ENCODE measurements around the gene ADGRG6. TPM values are rescaled to one million over a fixed set of nuclear protein-coding genes. Genes with fewer than 3 reads are reported as not detected.

The ADGRG6 gene
- total and polyA plus RNA-seq, 4 donors = 18.7 to 110 (median 45.7) TPM

- Histone ChIP-seq H3K4me3 (ENCODE audit: low read depth in 1 of 3, low read length in 3 of 3) (no peak overlapping the region), H3K27me3 (ENCODE audit: control insufficient read depth in 4 of 4, insufficient read depth in 4 of 4, low read length in 3 of 4) (no peaks in the 10 kb centered on the region), H3K36me3 (ENCODE audit: control insufficient read depth in 4 of 4, insufficient read depth in 3 of 4, low read depth in 1 of 4, low read length in 3 of 4) (no peaks in the 10 kb centered on the region), H3K9me3 (ENCODE audit: control insufficient read depth in 4 of 4, low read length in 3 of 4) (no peaks in the 10 kb centered on the region), H3K27ac (ENCODE audit: low read depth in 1 of 2, low read length in 2 of 2) (no peak overlapping the region), H3K4me1 (ENCODE audit: control insufficient read depth in 4 of 4, insufficient read depth in 4 of 4, low read length in 3 of 4) (peaks cover 3 to 21% (median 9%) of the 10 kb centered on the region in 4 donors), H3K9ac (ENCODE audit: low read depth in 1 of 2, low read length in 2 of 2) (no peak overlapping the region)
- TF ChIP-seq TAF1 (conservative IDR thresholded peaks at IDR 0.05) (no peak), FOXA2 (IDR thresholded peaks at IDR 0.05) (no peak), FOXA1 (IDR thresholded peaks at IDR 0.05) (no peak), RAD21 (IDR thresholded peaks at IDR 0.05) (no peak), ATF3 (IDR thresholded peaks at IDR 0.05) (no peak), GABPA (IDR thresholded peaks at IDR 0.05 in 1 of 2, conservative IDR thresholded peaks at IDR 0.05 in 1 of 2) (no peak), NR2F2 (IDR thresholded peaks at IDR 0.05) (no peak), HNF4G (IDR thresholded peaks at IDR 0.05) (no peak), HNF4A (conservative IDR thresholded peaks at IDR 0.05) (no peak), JUND (IDR thresholded peaks at IDR 0.05) (no peak), SP1 (IDR thresholded peaks at IDR 0.05) (no peak), YY1 (IDR thresholded peaks at IDR 0.05) (no peak)
- TF ChIP-seq, protein P1, sequence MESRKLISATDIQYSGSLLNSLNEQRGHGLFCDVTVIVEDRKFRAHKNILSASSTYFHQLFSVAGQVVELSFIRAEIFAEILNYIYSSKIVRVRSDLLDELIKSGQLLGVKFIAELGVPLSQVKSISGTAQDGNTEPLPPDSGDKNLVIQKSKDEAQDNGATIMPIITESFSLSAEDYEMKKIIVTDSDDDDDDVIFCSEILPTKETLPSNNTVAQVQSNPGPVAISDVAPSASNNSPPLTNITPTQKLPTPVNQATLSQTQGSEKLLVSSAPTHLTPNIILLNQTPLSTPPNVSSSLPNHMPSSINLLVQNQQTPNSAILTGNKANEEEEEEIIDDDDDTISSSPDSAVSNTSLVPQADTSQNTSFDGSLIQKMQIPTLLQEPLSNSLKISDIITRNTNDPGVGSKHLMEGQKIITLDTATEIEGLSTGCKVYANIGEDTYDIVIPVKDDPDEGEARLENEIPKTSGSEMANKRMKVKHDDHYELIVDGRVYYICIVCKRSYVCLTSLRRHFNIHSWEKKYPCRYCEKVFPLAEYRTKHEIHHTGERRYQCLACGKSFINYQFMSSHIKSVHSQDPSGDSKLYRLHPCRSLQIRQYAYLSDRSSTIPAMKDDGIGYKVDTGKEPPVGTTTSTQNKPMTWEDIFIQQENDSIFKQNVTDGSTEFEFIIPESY (IDR thresholded peaks at IDR 0.05) = no peak
- TF ChIP-seq, protein P2, sequence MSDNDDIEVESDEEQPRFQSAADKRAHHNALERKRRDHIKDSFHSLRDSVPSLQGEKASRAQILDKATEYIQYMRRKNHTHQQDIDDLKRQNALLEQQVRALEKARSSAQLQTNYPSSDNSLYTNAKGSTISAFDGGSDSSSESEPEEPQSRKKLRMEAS (IDR thresholded peaks at IDR 0.05) = no peak
- TF ChIP-seq, protein P3, sequence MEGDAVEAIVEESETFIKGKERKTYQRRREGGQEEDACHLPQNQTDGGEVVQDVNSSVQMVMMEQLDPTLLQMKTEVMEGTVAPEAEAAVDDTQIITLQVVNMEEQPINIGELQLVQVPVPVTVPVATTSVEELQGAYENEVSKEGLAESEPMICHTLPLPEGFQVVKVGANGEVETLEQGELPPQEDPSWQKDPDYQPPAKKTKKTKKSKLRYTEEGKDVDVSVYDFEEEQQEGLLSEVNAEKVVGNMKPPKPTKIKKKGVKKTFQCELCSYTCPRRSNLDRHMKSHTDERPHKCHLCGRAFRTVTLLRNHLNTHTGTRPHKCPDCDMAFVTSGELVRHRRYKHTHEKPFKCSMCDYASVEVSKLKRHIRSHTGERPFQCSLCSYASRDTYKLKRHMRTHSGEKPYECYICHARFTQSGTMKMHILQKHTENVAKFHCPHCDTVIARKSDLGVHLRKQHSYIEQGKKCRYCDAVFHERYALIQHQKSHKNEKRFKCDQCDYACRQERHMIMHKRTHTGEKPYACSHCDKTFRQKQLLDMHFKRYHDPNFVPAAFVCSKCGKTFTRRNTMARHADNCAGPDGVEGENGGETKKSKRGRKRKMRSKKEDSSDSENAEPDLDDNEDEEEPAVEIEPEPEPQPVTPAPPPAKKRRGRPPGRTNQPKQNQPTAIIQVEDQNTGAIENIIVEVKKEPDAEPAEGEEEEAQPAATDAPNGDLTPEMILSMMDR (IDR thresholded peaks at IDR 0.05; ENCODE audit: low read depth, low read length, missing input control) = no peak
- 81% methylated on average over 1 of the region's 1 CpG for WGBS
- DNase-seq (ENCODE audit: low spot score) = no peak
Measured at GRCh38 chr6:142326540-142326939, 24.7 kb downstream of the ADGRG6 start.

DNA sequence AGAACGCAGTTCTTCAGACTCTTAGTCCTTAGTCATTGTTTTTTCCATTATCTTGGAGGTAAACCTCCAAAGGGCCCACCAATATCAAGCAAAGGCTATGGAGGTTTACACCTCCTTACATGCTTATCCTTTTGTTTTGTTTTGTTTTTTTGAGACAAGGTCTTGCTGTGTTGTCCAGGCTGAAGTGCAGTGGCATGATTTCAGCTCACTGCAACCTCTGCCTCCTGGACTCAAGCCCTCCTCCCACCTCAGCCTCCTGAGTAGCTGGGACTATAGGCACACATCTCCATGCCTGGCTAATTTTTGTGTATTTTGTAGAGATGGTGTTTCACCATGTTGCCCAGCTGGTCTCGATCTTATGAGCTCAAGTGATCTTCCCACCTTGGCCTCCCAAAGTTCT lies 26.3 kb downstream of the ADGRG6 start:
- Histone ChIP-seq H3K36me3 (ENCODE audit: control insufficient read depth in 4 of 4, insufficient read depth in 3 of 4, low read depth in 1 of 4, low read length in 3 of 4) (no peaks in the 10 kb centered on the region), H3K4me1 (ENCODE audit: control insufficient read depth in 4 of 4, insufficient read depth in 4 of 4, low read length in 3 of 4) (peaks cover 2 to 24% (median 8%) of the 10 kb centered on the region in 4 donors), H3K27me3 (ENCODE audit: control insufficient read depth in 4 of 4, insufficient read depth in 4 of 4, low read length in 3 of 4) (no peaks in the 10 kb centered on the region), H3K4me3 (ENCODE audit: low read depth in 1 of 3, low read length in 3 of 3) (no peak overlapping the region), H3K27ac (ENCODE audit: low read depth in 1 of 2, low read length in 2 of 2) (no peak overlapping the region), H3K9me3 (ENCODE audit: control insufficient read depth in 4 of 4, low read length in 3 of 4) (no peaks in the 10 kb centered on the region), H3K9ac (ENCODE audit: low read depth in 1 of 2, low read length in 2 of 2) (no peak overlapping the region)
- WGBS = 95% methylated on average over 2 of the region's 2 CpGs
- TF ChIP-seq, protein P3 (IDR thresholded peaks at IDR 0.05; ENCODE audit: low read depth, low read length, missing input control) = no peak
- TF ChIP-seq FOXA1 (IDR thresholded peaks at IDR 0.05) (no peak), YY1 (IDR thresholded peaks at IDR 0.05) (no peak), FOXA2 (IDR thresholded peaks at IDR 0.05) (no peak), SP1 (IDR thresholded peaks at IDR 0.05) (no peak), JUND (IDR thresholded peaks at IDR 0.05) (no peak), NR2F2 (IDR thresholded peaks at IDR 0.05) (no peak), ATF3 (IDR thresholded peaks at IDR 0.05) (no peak), HNF4A (conservative IDR thresholded peaks at IDR 0.05) (no peak), GABPA (IDR thresholded peaks at IDR 0.05 in 1 of 2, conservative IDR thresholded peaks at IDR 0.05 in 1 of 2) (no peak), RXRA (IDR thresholded peaks at IDR 0.05) (no peak)
- TF ChIP-seq, protein P4, sequence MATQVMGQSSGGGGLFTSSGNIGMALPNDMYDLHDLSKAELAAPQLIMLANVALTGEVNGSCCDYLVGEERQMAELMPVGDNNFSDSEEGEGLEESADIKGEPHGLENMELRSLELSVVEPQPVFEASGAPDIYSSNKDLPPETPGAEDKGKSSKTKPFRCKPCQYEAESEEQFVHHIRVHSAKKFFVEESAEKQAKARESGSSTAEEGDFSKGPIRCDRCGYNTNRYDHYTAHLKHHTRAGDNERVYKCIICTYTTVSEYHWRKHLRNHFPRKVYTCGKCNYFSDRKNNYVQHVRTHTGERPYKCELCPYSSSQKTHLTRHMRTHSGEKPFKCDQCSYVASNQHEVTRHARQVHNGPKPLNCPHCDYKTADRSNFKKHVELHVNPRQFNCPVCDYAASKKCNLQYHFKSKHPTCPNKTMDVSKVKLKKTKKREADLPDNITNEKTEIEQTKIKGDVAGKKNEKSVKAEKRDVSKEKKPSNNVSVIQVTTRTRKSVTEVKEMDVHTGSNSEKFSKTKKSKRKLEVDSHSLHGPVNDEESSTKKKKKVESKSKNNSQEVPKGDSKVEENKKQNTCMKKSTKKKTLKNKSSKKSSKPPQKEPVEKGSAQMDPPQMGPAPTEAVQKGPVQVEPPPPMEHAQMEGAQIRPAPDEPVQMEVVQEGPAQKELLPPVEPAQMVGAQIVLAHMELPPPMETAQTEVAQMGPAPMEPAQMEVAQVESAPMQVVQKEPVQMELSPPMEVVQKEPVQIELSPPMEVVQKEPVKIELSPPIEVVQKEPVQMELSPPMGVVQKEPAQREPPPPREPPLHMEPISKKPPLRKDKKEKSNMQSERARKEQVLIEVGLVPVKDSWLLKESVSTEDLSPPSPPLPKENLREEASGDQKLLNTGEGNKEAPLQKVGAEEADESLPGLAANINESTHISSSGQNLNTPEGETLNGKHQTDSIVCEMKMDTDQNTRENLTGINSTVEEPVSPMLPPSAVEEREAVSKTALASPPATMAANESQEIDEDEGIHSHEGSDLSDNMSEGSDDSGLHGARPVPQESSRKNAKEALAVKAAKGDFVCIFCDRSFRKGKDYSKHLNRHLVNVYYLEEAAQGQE (IDR thresholded peaks at IDR 0.05) = no peak
- TF ChIP-seq, protein P2 (IDR thresholded peaks at IDR 0.05) = no peak
- DNase-seq (ENCODE audit: low spot score) = no peak

Measured in liver (tissue), 9 donors.